H1 (cell line): ENCODE data around the gene KCNC2. TPM values are rescaled to one million over a fixed set of nuclear protein-coding genes. Genes with fewer than 3 reads are reported as not detected.

ENCODE experiments used
- CTCF ChIA-PET: fragments of 300-600 bp; sonication (Branson Sonifier 250); formaldehyde crosslinking; loops from one replicate; lab custom pipeline; 2021; ENCODE audit not compliant: partially characterized antibody; lab: Charles Lee
- POLR2A ChIA-PET: fragments of 300-600 bp; sonication (Branson Sonifier 250); formaldehyde crosslinking; loops from one replicate; lab custom pipeline; 2021; ENCODE audit warnings: inconsistent platforms; ENCODE audit not compliant: partially characterized antibody; lab: Charles Lee
- DNase-seq, 2 experiments: peaks; one replicate each; pipeline versions ENCODE4 v3.0.0 to v3.0.0-alpha.2; 2010 to 2022; ENCODE audit warnings: low spot score in 2 of 2, low read depth in 1 of 2, mixed read lengths in 1 of 2
- FAIRE-seq: peaks from 2 replicates; lab custom pipeline; 2011; peaks lifted over from hg19 to GRCh38; lab: Jason Lieb, UNC
- H2AFZ ChIP-seq: 2 replicates; pipeline ENCODE4 v1.8.1; 2012; ENCODE audit warnings: low read length, inconsistent platforms
- H2AK5ac ChIP-seq: 2 replicates; pipeline ENCODE4 v1.6.1; 2013; ENCODE audit warnings: low read depth, low read length
- H2BK120ac ChIP-seq: replicated peaks from 2 replicates; pipeline ENCODE3; 2013; ENCODE audit warnings: low read depth, low read length, inconsistent platforms
- H2BK12ac ChIP-seq: 2 replicates; pipeline ENCODE4 v1.6.1; 2013; ENCODE audit warnings: low read depth, low read length
- H2BK15ac ChIP-seq: 2 replicates; pipeline ENCODE4 v1.6.1; 2013; ENCODE audit warnings: low read length
- H2BK20ac ChIP-seq: 2 replicates; pipeline ENCODE4 v1.6.1; 2013; ENCODE audit warnings: low read length
- H2BK5ac ChIP-seq: 2 replicates; pipeline ENCODE4 v1.6.1; 2013; ENCODE audit warnings: low read depth, low read length
- H3K14ac ChIP-seq: 2 replicates; pipeline ENCODE4 v1.6.1; 2013; ENCODE audit warnings: inconsistent platforms; ENCODE audit not compliant: insufficient read length
- H3K18ac ChIP-seq: 2 replicates; pipeline ENCODE4 v1.6.1; 2013; ENCODE audit warnings: low read length; ENCODE audit errors: extremely low read depth
- H3K23ac ChIP-seq: 2 replicates; pipeline ENCODE4 v1.6.1; 2013; ENCODE audit warnings: inconsistent platforms; ENCODE audit not compliant: insufficient read length
- H3K23me2 ChIP-seq: 2 replicates; pipeline ENCODE4 v1.6.1; 2013; ENCODE audit warnings: low read depth, low read length
- H3K27ac ChIP-seq: 2 replicates; pipeline ENCODE4 v1.6.1; 2011; ENCODE audit warnings: low read depth, low read length, inconsistent platforms
- H3K27me3 ChIP-seq, 4 experiments: replicated peaks in 1 of 4; 1 replicate in 1 of 4; 2 replicates in 3 of 4; pipeline versions ENCODE4 v1.6.1 to v1.8.1; 2011 to 2013; ENCODE audit warnings: low read length in 3 of 4, mild to moderate bottlenecking in 3 of 4, inconsistent platforms in 2 of 4, mixed read lengths in 2 of 4, moderate library complexity in 1 of 4; ENCODE audit not compliant: control insufficient read depth in 3 of 4, insufficient read depth in 3 of 4; ENCODE audit errors: extremely low read depth in 1 of 4
- H3K36me3 ChIP-seq, 4 experiments: 2 replicates each; pipeline versions ENCODE4 v1.6.1 to v1.8.1; 2011 to 2013; ENCODE audit warnings: mild to moderate bottlenecking in 4 of 4, low read length in 3 of 4, moderate library complexity in 2 of 4, control low read depth in 1 of 4, inconsistent platforms in 1 of 4; ENCODE audit not compliant: insufficient read depth in 4 of 4, control insufficient read depth in 2 of 4
- H3K4ac ChIP-seq: replicated peaks from 2 replicates; pipeline ENCODE3; 2013; ENCODE audit warnings: low read length, low read depth, mixed read lengths, inconsistent platforms; ENCODE audit not compliant: insufficient read length
- H3K4me1 ChIP-seq, 4 experiments: replicated peaks in 1 of 4; 1 replicate in 1 of 4; 2 replicates in 3 of 4; pipeline versions ENCODE4 v1.6.1 to v1.8.1; 2011 to 2013; ENCODE audit warnings: low read length in 3 of 4, inconsistent platforms in 2 of 4, mixed read lengths in 1 of 4; ENCODE audit not compliant: insufficient read depth in 4 of 4, control insufficient read depth in 3 of 4
- H3K4me2 ChIP-seq, 2 experiments: 2 replicates each; pipeline versions ENCODE4 v1.6.1 to v1.8.1; 2011 to 2013; ENCODE audit warnings: low read depth in 2 of 2, low read length in 2 of 2, control low read depth in 1 of 2, inconsistent platforms in 1 of 2, mild to moderate bottlenecking in 1 of 2; ENCODE audit not compliant: insufficient read depth in 1 of 2
- H3K4me3 ChIP-seq, 4 experiments: fragments of 200-600, 300-600 bp in 1 of 4; sonication (generic), shearing (Covaris generic), sonication (Bioruptor Twin) in 1 of 4; 2 replicates each; pipeline versions ENCODE4 v1.5.1 to v1.8.1; 2011 to 2016; ENCODE audit warnings: low read length in 4 of 4, low read depth in 3 of 4, control low read depth in 2 of 4, inconsistent platforms in 2 of 4, mild to moderate bottlenecking in 2 of 4, mixed read lengths in 1 of 4, moderate library complexity in 1 of 4; ENCODE audit not compliant: insufficient read depth in 2 of 4; ENCODE audit errors: extremely low read depth in 1 of 4
- H3K56ac ChIP-seq: replicated peaks from 2 replicates; pipeline ENCODE3; 2013; ENCODE audit warnings: low read depth, mild to moderate bottlenecking, mixed read lengths, low read length, inconsistent platforms; ENCODE audit not compliant: insufficient read length
- H3K79me1 ChIP-seq: 2 replicates; pipeline ENCODE4 v1.6.1; 2013; ENCODE audit warnings: low read depth, low read length, control low read depth
- H3K79me2 ChIP-seq, 2 experiments: 2 replicates each; pipeline versions ENCODE4 v1.6.1 to v1.8.1; 2012 to 2013; ENCODE audit warnings: low read length in 2 of 2, mild to moderate bottlenecking in 2 of 2, inconsistent platforms in 1 of 2; ENCODE audit not compliant: insufficient read depth in 2 of 2, control insufficient read depth in 1 of 2
- H3K9ac ChIP-seq, 4 experiments: replicated peaks in 1 of 4; 1 replicate in 1 of 4; 2 replicates in 3 of 4; pipeline versions ENCODE4 v1.6.1 to v1.8.1; 2011 to 2013; ENCODE audit warnings: low read depth in 3 of 4, low read length in 3 of 4, control low read depth in 2 of 4, mild to moderate bottlenecking in 2 of 4, moderate library complexity in 2 of 4, inconsistent platforms in 1 of 4; ENCODE audit errors: extremely low read depth in 1 of 4
- H3K9me3 ChIP-seq, 2 experiments: 2 replicates each; pipeline versions ENCODE4 v1.6.1 to v1.8.1; 2012 to 2013; ENCODE audit warnings: mild to moderate bottlenecking in 2 of 2, moderate library complexity in 2 of 2, control low read depth in 1 of 2, inconsistent platforms in 1 of 2, low read depth in 1 of 2, low read length in 1 of 2, mixed read lengths in 1 of 2; ENCODE audit not compliant: insufficient read depth in 2 of 2
- H4K20me1 ChIP-seq, 2 experiments: replicated peaks in 1 of 2; 2 replicates each; pipeline versions ENCODE3 to v1.8.1; 2011 to 2013; ENCODE audit warnings: inconsistent platforms in 2 of 2, low read length in 2 of 2, mild to moderate bottlenecking in 1 of 2; ENCODE audit not compliant: insufficient read depth in 2 of 2, control insufficient read depth in 1 of 2
- H4K5ac ChIP-seq: 2 replicates; pipeline ENCODE4 v1.6.1; 2013; ENCODE audit warnings: low read length, low read depth, mixed read lengths, inconsistent platforms; ENCODE audit not compliant: insufficient read length
- H4K8ac ChIP-seq: 2 replicates; pipeline ENCODE4 v1.8.0; 2013; ENCODE audit warnings: mild to moderate bottlenecking, moderate library complexity, low read length, inconsistent platforms; ENCODE audit not compliant: insufficient read depth; ENCODE audit errors: extremely low read depth
- H4K91ac ChIP-seq: replicated peaks from 2 replicates; pipeline ENCODE3; 2013; ENCODE audit warnings: low read length, mixed read lengths, inconsistent platforms; ENCODE audit not compliant: insufficient read length
- BRCA1 ChIP-seq: IDR thresholded peaks from 2 replicates; pipeline ENCODE4 v1.6.1; 2012; ENCODE audit warnings: low read depth, low read length, improper control_type of control experiment
- JUN ChIP-seq: IDR thresholded peaks from 2 replicates; pipeline ENCODE4 v1.6.1; 2011; ENCODE audit warnings: low read depth, mild to moderate bottlenecking, improper control_type of control experiment, low read length
- POU5F1 ChIP-seq: IDR thresholded peaks from 2 replicates; pipeline ENCODE4 v1.6.1; 2011; ENCODE audit warnings: low read depth, mild to moderate bottlenecking, low read length, moderate library complexity
- SP1 ChIP-seq: IDR thresholded peaks from 2 replicates; pipeline ENCODE4 v1.6.1; 2011; ENCODE audit warnings: low read depth, low read length
- WGBS, 2 experiments: shearing (Covaris generic) in 1 of 2; methylation state at CpG; one replicate each; pipeline versions ENCODE4 v1.1.6 to v1.1.7; 2013 to 2015; ENCODE audit warnings: low lambda C conversion rate in 2 of 2, mixed read lengths in 2 of 2, inconsistent platforms in 1 of 2, low coverage in 1 of 2, missing lambda C conversion rate in 1 of 2; ENCODE audit not compliant: insufficient replicate concordance in 2 of 2, insufficient coverage in 1 of 2, insufficient read length in 1 of 2; ENCODE audit errors: extremely low coverage in 1 of 2, missing lambda C conversion rate in 1 of 2; 5-methylcytosine and 5-hydroxymethylcytosine counted together
- polyA plus RNA-seq, 7 experiments: library from polyadenylated mRNA; depleted of rRNA in 3 of 7; stranded (reverse) in 5 of 7; unstranded in 2 of 7; fragments of >200 nt in 5 of 7; fragments of 200-250 nt in 2 of 7; gene quantifications; 1 replicate in 5 of 7; 2 replicates in 1 of 7; 4 replicates in 1 of 7; pipeline versions ENCODE4 v1.2.1 to v1.2.3, GENCODE V29; 2011 to 2013; ENCODE audit warnings: missing spikeins in 2 of 7, mixed read lengths in 2 of 7
- total RNA-seq: library from RNA; stranded (reverse); fragmentation: NEBNext Ultra II Directional; extraction: Animal tissue kit (Norgen Biotek cat#: 25700); gene quantifications from 2 replicates; pipeline ENCODE4 v1.2.1, GENCODE V29; 2021
- TF ChIP-seq, protein P1 (sequence below), 3 experiments: IDR thresholded peaks; 1 replicate in 2 of 3; 2 replicates in 1 of 3; pipeline versions ENCODE4 v1.5.1 to v1.6.1; 2011; ENCODE audit warnings: low read length in 3 of 3, mild to moderate bottlenecking in 3 of 3, inconsistent platforms in 2 of 3, low read depth in 1 of 3, moderate library complexity in 1 of 3; ENCODE audit not compliant: insufficient read depth in 1 of 3; ENCODE audit errors: control extremely low read depth in 1 of 3

KCNC2 gene
- total and polyA plus RNA-seq, 2 of the 8 experiments (the other 6 are each of a cell fraction or from before 2014, with no cell fraction given), result 0.03 TPM; not detected in 1

DNA sequence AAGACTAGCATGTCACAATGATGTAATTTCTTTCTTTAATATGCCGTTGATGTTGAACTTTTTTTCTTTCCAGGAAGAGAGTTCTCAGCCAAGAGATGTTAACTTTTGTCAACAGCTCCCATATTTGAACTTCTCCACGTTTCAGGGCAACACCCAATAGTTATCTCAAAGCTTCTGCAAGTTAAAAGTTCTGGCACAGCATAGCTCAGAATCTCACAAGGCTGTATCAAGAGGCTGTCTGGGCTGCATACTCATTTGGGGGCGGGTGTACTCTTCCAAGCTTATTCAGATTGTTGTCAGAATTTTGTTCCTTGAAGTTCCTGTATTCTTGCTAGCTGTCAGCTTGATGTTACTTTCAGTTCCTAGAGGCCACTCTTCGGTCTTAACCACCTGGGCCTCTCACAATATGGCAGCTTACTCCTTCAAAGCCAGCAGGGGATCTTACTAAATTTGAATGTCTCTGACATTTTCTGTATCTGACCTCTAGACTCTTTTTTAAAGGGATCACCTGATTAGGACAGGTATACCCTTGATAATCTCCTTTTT, 38.9 kb downstream of the KCNC2 start:
- H2BK120ac ChIP-seq, result no peak overlapping the region
- CTCF ChIA-PET, result interaction anchor here (0.9 to 1.8 kb wide), 2 partner anchors 11 to 268 kb away, joined by 3 to 6 read pairs; no protein-coding TSS in a partner anchor
- no peak overlapping the region for H2BK20ac ChIP-seq
- H4K20me1 ChIP-seq, result no peaks in the 10 kb centered on the region
- no peak overlapping the region for H2BK15ac ChIP-seq
- no peak overlapping the region for H3K4me3 ChIP-seq
- H3K56ac ChIP-seq, result no peak overlapping the region
- no peaks in the 10 kb centered on the region for H3K27me3 ChIP-seq
- no peaks in the 10 kb centered on the region for H3K36me3 ChIP-seq
- no peak overlapping the region for H3K23ac ChIP-seq
- DNase-seq, result no peak
- H3K9ac ChIP-seq, result no peak overlapping the region
- no peaks in the 10 kb centered on the region for H3K4me1 ChIP-seq
- no peak overlapping the region for H4K91ac ChIP-seq
- no peak overlapping the region for H2AK5ac ChIP-seq
- H3K79me1 ChIP-seq, result no peaks in the 10 kb centered on the region
- no peaks in the 10 kb centered on the region for H3K23me2 ChIP-seq
- H2BK5ac ChIP-seq, result no peak overlapping the region
- H2AFZ ChIP-seq, result no peak overlapping the region
- H4K5ac ChIP-seq, result no peak overlapping the region
- H3K4me2 ChIP-seq, result no peak overlapping the region
- POLR2A ChIA-PET, result no interaction called here
- no peak overlapping the region for H2BK12ac ChIP-seq
- H3K14ac ChIP-seq, result no peak overlapping the region
- H4K8ac ChIP-seq, result no peak overlapping the region
- no peak for FAIRE-seq
- 88% methylated on average over 4 of the region's 4 CpGs; no CpG with 5 or more reads in 1 of the 2 experiments for WGBS, 2 experiments
- H3K4ac ChIP-seq, result no peak overlapping the region
- no peak overlapping the region for H3K18ac ChIP-seq
- no peaks in the 10 kb centered on the region for H3K9me3 ChIP-seq
- H3K27ac ChIP-seq, result no peak overlapping the region
- H3K79me2 ChIP-seq, result no peaks in the 10 kb centered on the region
- TF ChIP-seq JUN, result no peak
- TF ChIP-seq BRCA1, result no peak
- TF ChIP-seq SP1, result no peak
- TF ChIP-seq, protein P1, sequence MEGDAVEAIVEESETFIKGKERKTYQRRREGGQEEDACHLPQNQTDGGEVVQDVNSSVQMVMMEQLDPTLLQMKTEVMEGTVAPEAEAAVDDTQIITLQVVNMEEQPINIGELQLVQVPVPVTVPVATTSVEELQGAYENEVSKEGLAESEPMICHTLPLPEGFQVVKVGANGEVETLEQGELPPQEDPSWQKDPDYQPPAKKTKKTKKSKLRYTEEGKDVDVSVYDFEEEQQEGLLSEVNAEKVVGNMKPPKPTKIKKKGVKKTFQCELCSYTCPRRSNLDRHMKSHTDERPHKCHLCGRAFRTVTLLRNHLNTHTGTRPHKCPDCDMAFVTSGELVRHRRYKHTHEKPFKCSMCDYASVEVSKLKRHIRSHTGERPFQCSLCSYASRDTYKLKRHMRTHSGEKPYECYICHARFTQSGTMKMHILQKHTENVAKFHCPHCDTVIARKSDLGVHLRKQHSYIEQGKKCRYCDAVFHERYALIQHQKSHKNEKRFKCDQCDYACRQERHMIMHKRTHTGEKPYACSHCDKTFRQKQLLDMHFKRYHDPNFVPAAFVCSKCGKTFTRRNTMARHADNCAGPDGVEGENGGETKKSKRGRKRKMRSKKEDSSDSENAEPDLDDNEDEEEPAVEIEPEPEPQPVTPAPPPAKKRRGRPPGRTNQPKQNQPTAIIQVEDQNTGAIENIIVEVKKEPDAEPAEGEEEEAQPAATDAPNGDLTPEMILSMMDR (IDR thresholded peaks at IDR 0.05; ENCODE audit: control extremely low read depth in 1 of 3, insufficient read depth in 1 of 3, low read depth in 1 of 3, low read length in 3 of 3), result no peak
- no peak for TF ChIP-seq POU5F1
